GM23338 (cell line): ENCODE measurements around the gene ZDHHC1. TPM values are rescaled to one million over a fixed set of nuclear protein-coding genes. Genes with fewer than 3 reads are reported as not detected.
A peak's percentile ranks its signal among the peaks of the same experiment; 100 is the strongest.

Experiments used
- ATAC-seq: fragments of 200-7000 bp; cut with Tn5 transposase; 3 replicates; pipeline ENCODE4 v1.9.1; 2020
- DNase-seq: peaks from one replicate; pipeline ENCODE4 v3.0.0-alpha.2; 2015; ENCODE audit warnings: low spot score
- H2AFZ ChIP-seq: fragments of 200-600 bp; sonication (generic); 2 replicates; pipeline ENCODE4 v1.8.0; 2016; ENCODE audit warnings: antibody characterized with exemption, mild to moderate bottlenecking, moderate library complexity
- H3F3A ChIP-seq: fragments of 200-600 bp; sonication (generic); replicated peaks from 2 replicates; pipeline ENCODE4 v1.8.0; 2017; ENCODE audit warnings: antibody characterized with exemption, mixed run types, low read depth
- H3K27ac ChIP-seq: fragments of 200-600 bp; sonication (generic); 2 replicates; pipeline ENCODE4 v1.6.1; 2016; ENCODE audit warnings: low read depth
- H3K27me3 ChIP-seq: fragments of 200-600 bp; sonication (generic); 2 replicates; pipeline ENCODE4 v1.8.0; 2016; ENCODE audit warnings: mild to moderate bottlenecking, mixed run types, moderate library complexity; ENCODE audit not compliant: insufficient read depth
- H3K36me3 ChIP-seq: fragments of 200-600 bp; sonication (generic); 2 replicates; pipeline ENCODE4 v1.8.0; 2016; ENCODE audit warnings: mild to moderate bottlenecking; ENCODE audit not compliant: insufficient read depth
- H3K4me1 ChIP-seq: fragments of 200-600 bp; sonication (generic); 2 replicates; pipeline ENCODE4 v1.8.0; 2016; ENCODE audit warnings: mild to moderate bottlenecking, moderate library complexity; ENCODE audit not compliant: insufficient read depth
- H3K4me2 ChIP-seq: fragments of 200-600 bp; sonication (generic); 2 replicates; pipeline ENCODE4 v1.7.1; 2017; ENCODE audit warnings: mixed run types
- H3K4me3 ChIP-seq: fragments of 200-600 bp; sonication (generic); 2 replicates; pipeline ENCODE4 v1.6.1; 2016; ENCODE audit warnings: mixed run types
- H3K79me2 ChIP-seq: fragments of 200-600 bp; sonication (generic); replicated peaks from 2 replicates; pipeline ENCODE4 v1.8.0; 2017; ENCODE audit warnings: mild to moderate bottlenecking; ENCODE audit not compliant: insufficient read depth
- H3K9me2 ChIP-seq: fragments of 200-600 bp; sonication (generic); 2 replicates; pipeline ENCODE4 v1.8.0; 2017; ENCODE audit not compliant: insufficient read depth
- H4K20me1 ChIP-seq: fragments of 200-600 bp; sonication (generic); replicated peaks from 2 replicates; pipeline ENCODE4 v1.8.0; 2017; ENCODE audit warnings: mild to moderate bottlenecking; ENCODE audit not compliant: insufficient read depth
- H3K27ac Mint-ChIP-seq: 2 replicates; pipeline ENCODE4 v1.8.0; 2020; ENCODE audit warnings: inconsistent platforms, mild to moderate bottlenecking, moderate library complexity, mixed read lengths
- H3K27me3 Mint-ChIP-seq: 3 replicates; pipeline ENCODE4 v1.8.0; 2022; ENCODE audit warnings: low read depth, mild to moderate bottlenecking, moderate library complexity, mixed read lengths, inconsistent platforms; ENCODE audit not compliant: insufficient read depth, poor library complexity
- H3K36me3 Mint-ChIP-seq: 3 replicates; pipeline ENCODE4 v1.8.0; 2021; ENCODE audit warnings: low read depth, mild to moderate bottlenecking, inconsistent platforms, moderate library complexity, mixed read lengths
- H3K4me1 Mint-ChIP-seq: 3 replicates; pipeline ENCODE4 v1.8.0; 2020; ENCODE audit warnings: mild to moderate bottlenecking, inconsistent platforms, mixed read lengths
- H3K4me3 Mint-ChIP-seq: 3 replicates; pipeline ENCODE4 v1.8.0; 2021; ENCODE audit warnings: moderate library complexity, mild to moderate bottlenecking, inconsistent platforms, mixed read lengths
- H3K9me3 Mint-ChIP-seq: 3 replicates; pipeline ENCODE4 v1.8.0; 2020; ENCODE audit warnings: moderate library complexity, mild to moderate bottlenecking, inconsistent platforms, mixed read lengths
- JUNB ChIP-seq: IDR thresholded peaks from one replicate; pipeline ENCODE4 v1.6.1; 2016; ENCODE audit warnings: antibody characterized with exemption; ENCODE audit not compliant: unreplicated experiment
- NANOG ChIP-seq: IDR thresholded peaks from 2 replicates; pipeline ENCODE4 v1.6.1; 2016; ENCODE audit warnings: antibody characterized with exemption, borderline replicate concordance
- POLR2AphosphoS5 ChIP-seq: IDR thresholded peaks from 2 replicates; pipeline ENCODE4 v1.6.1; 2016; ENCODE audit warnings: antibody characterized with exemption, low read depth
- ZNF114 ChIP-seq: fragments of 250-450 bp; sonication (Bioruptor Pico); IDR thresholded peaks from 2 replicates; pipeline ENCODE4 v1.5.0; 2020; ENCODE audit warnings: mild to moderate bottlenecking, moderate library complexity
- ZNF331 ChIP-seq: fragments of 250-450 bp; sonication (Bioruptor Pico); IDR thresholded peaks from 2 replicates; pipeline ENCODE4 v1.5.0; 2020; ENCODE audit warnings: low read depth, mild to moderate bottlenecking, moderate library complexity
- polyA plus RNA-seq: library from polyadenylated mRNA; unstranded; fragments of >200 nt; fragmentation: Nextera tagmentation; extraction: Ambion mirVana; gene quantifications from 2 replicates; pipeline ENCODE4 v1.2.1, GENCODE V29; 2016
- total RNA-seq: library from RNA; depleted of rRNA; stranded (reverse); fragments of >200 nt; shearing (Covaris generic); gene quantifications from 2 replicates; pipeline ENCODE4 v1.2.3, GENCODE V29; 2014
- TF ChIP-seq, protein P1 (sequence below), 2 experiments: fragments of 200-600 bp in 1 of 2; sonication (generic) in 1 of 2; conservative IDR thresholded peaks; 2 replicates each; pipeline versions ENCODE4 v1.5.1 to v1.6.1; 2016 to 2017; ENCODE audit warnings: antibody characterized with exemption in 2 of 2, low read depth in 2 of 2, mild to moderate bottlenecking in 2 of 2, moderate library complexity in 1 of 2
- TF ChIP-seq, protein P2 (sequence below): IDR thresholded peaks from 2 replicates; pipeline ENCODE4 v1.6.1; 2016; ENCODE audit warnings: antibody characterized with exemption
- TF ChIP-seq, protein P3 (sequence below): fragments of 250-450 bp; sonication (Bioruptor Pico); IDR thresholded peaks from 2 replicates; pipeline ENCODE4 v1.5.0; 2020; ENCODE audit warnings: mild to moderate bottlenecking, moderate library complexity

Gene ZDHHC1
- total and polyA plus RNA-seq, 2 experiments from 2014 or later: 1.4 to 2.7 TPM

DNA sequence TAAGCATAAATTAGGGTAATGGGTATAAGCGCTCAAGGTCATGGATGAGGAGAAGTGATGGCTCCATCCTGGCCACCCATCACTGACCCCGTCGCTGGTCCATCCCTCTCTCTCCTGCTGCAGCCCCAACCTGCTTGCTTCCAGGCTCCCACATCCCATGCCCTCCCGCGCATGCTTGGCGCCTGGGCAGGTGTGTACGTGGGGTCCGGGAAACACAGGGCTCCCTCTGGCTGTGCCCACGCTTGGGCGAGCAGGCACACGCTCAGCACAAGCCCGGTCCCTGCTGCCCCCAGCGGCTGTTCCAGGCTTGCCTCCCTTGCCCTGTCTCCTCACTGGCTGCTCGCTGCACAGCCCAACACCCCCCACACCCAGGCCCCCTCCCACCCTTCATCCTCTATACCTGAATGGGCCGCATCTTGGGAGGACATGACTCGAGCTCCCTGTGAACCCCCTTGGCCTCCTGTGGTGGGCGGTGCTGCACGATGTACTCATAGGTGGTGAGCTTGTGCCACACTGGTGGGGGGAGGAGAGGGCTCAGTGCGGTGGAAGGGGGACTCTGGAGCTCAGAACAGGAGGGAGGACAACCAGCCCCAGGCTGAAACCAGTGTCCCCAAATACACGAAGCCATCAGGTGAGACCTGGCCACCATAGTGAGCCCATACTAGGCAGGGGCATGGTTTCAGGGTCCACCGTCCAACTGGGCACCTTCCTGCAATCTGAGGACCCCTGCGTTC, 18.3 kb downstream of the ZDHHC1 start:
- Histone ChIP-seq H3K36me3 (no peaks in the 10 kb centered on the region), H3K27ac (no peak overlapping the region), H3K4me2 (no peak overlapping the region), H3K4me3 (no peak overlapping the region), H3K79me2 (no peaks in the 10 kb centered on the region), H2AFZ (no peak overlapping the region), H3K9me2 (no peaks in the 10 kb centered on the region), H3K4me1 (peaks cover 29% of the 10 kb centered on the region), H3F3A (0 out of 2 replicates have a peak, but pooled peaks cover 10% of the 10 kb centered on the region), H3K27me3 (peaks cover 34% of the 10 kb centered on the region), H4K20me1 (no peaks in the 10 kb centered on the region)
- TF ChIP-seq, protein P1, sequence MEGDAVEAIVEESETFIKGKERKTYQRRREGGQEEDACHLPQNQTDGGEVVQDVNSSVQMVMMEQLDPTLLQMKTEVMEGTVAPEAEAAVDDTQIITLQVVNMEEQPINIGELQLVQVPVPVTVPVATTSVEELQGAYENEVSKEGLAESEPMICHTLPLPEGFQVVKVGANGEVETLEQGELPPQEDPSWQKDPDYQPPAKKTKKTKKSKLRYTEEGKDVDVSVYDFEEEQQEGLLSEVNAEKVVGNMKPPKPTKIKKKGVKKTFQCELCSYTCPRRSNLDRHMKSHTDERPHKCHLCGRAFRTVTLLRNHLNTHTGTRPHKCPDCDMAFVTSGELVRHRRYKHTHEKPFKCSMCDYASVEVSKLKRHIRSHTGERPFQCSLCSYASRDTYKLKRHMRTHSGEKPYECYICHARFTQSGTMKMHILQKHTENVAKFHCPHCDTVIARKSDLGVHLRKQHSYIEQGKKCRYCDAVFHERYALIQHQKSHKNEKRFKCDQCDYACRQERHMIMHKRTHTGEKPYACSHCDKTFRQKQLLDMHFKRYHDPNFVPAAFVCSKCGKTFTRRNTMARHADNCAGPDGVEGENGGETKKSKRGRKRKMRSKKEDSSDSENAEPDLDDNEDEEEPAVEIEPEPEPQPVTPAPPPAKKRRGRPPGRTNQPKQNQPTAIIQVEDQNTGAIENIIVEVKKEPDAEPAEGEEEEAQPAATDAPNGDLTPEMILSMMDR (conservative IDR thresholded peaks at IDR 0.05; ENCODE audit: low read depth in 2 of 2): peak in 1 of 2 experiments; percentile 29; a peak in 2 of 4 replicates
- TF ChIP-seq, protein P2, sequence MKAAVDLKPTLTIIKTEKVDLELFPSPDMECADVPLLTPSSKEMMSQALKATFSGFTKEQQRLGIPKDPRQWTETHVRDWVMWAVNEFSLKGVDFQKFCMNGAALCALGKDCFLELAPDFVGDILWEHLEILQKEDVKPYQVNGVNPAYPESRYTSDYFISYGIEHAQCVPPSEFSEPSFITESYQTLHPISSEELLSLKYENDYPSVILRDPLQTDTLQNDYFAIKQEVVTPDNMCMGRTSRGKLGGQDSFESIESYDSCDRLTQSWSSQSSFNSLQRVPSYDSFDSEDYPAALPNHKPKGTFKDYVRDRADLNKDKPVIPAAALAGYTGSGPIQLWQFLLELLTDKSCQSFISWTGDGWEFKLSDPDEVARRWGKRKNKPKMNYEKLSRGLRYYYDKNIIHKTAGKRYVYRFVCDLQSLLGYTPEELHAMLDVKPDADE: no peak
- no peak for TF ChIP-seq ZNF331
- H3K9me3 Mint-ChIP-seq: no peaks in the 10 kb centered on the region
- H3K4me3 Mint-ChIP-seq: no peak overlapping the region
- no peak overlapping the region for H3K27ac Mint-ChIP-seq
- DNase-seq (no peak), ATAC-seq (no peak)
- peaks cover 21% of the 10 kb centered on the region for H3K4me1 Mint-ChIP-seq
- peaks cover 41% of the 10 kb centered on the region for H3K27me3 Mint-ChIP-seq
- H3K36me3 Mint-ChIP-seq: no peaks in the 10 kb centered on the region; the same call in 2 of the 3 replicates

DNA sequence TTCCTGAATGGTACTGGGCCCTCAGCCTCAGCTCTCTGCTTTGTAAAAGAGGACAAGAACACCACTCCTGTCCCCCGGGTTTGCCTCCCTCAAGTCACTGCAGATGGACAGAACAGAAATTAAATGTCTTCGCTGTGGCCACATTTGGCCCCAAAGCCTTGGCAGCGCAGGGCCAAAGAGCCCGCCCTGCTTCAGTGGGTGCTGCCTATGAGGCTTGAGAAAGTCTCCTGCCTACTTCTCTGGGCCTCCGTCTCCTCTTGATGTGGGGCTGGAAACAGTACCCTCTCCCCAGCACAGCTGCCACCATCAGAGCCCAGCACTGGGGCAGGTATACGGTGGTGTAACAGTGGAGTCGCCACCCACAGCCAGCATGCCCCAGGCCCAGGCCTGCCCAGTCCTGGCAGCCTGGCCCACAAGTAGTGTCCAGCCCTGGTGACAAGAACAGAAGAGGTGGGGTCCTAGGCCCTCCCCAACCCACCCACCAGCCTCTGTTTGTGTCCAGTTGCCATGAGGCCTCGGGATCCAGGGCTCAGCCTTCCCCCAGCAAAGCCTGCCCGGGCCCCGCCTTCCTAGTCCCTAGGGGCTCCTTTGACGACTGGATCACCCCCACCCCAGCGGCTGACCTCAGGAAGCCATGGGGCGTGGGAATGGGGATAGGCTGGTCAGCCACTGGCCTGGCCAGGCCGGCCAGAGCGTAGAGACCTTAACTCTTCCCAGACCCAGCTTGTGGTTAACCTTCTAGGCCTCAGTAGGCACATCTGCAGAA, 19.1 kb downstream of the ZDHHC1 start:
- no peak for DNase-seq
- Histone ChIP-seq H3K79me2 (no peaks in the 10 kb centered on the region), H3K27ac (no peak overlapping the region), H3K27me3 (peaks cover 39% of the 10 kb centered on the region), H3F3A (0 out of 2 replicates have a peak, but pooled peaks cover 10% of the 10 kb centered on the region), H3K4me1 (peaks cover 34% of the 10 kb centered on the region), H2AFZ (0 out of 2 replicates have a peak overlapping the region, but pooled peaks have one; percentile 47), H3K4me3 (no peak overlapping the region), H3K36me3 (no peaks in the 10 kb centered on the region), H3K4me2 (peak overlapping the region; percentile 83), H3K9me2 (no peaks in the 10 kb centered on the region), H4K20me1 (no peaks in the 10 kb centered on the region)
- Mint-ChIP-seq H3K27me3 (peaks cover 49% of the 10 kb centered on the region), H3K36me3 (no peaks in the 10 kb centered on the region), H3K4me3 (no peak overlapping the region; the same call in 2 of the 3 replicates), H3K27ac (no peak overlapping the region), H3K9me3 (no peaks in the 10 kb centered on the region), H3K4me1 (peaks cover 21% of the 10 kb centered on the region)
- ATAC-seq: no peak
- no peak for TF ChIP-seq JUNB
- no peak for TF ChIP-seq NANOG
- TF ChIP-seq, protein P3, sequence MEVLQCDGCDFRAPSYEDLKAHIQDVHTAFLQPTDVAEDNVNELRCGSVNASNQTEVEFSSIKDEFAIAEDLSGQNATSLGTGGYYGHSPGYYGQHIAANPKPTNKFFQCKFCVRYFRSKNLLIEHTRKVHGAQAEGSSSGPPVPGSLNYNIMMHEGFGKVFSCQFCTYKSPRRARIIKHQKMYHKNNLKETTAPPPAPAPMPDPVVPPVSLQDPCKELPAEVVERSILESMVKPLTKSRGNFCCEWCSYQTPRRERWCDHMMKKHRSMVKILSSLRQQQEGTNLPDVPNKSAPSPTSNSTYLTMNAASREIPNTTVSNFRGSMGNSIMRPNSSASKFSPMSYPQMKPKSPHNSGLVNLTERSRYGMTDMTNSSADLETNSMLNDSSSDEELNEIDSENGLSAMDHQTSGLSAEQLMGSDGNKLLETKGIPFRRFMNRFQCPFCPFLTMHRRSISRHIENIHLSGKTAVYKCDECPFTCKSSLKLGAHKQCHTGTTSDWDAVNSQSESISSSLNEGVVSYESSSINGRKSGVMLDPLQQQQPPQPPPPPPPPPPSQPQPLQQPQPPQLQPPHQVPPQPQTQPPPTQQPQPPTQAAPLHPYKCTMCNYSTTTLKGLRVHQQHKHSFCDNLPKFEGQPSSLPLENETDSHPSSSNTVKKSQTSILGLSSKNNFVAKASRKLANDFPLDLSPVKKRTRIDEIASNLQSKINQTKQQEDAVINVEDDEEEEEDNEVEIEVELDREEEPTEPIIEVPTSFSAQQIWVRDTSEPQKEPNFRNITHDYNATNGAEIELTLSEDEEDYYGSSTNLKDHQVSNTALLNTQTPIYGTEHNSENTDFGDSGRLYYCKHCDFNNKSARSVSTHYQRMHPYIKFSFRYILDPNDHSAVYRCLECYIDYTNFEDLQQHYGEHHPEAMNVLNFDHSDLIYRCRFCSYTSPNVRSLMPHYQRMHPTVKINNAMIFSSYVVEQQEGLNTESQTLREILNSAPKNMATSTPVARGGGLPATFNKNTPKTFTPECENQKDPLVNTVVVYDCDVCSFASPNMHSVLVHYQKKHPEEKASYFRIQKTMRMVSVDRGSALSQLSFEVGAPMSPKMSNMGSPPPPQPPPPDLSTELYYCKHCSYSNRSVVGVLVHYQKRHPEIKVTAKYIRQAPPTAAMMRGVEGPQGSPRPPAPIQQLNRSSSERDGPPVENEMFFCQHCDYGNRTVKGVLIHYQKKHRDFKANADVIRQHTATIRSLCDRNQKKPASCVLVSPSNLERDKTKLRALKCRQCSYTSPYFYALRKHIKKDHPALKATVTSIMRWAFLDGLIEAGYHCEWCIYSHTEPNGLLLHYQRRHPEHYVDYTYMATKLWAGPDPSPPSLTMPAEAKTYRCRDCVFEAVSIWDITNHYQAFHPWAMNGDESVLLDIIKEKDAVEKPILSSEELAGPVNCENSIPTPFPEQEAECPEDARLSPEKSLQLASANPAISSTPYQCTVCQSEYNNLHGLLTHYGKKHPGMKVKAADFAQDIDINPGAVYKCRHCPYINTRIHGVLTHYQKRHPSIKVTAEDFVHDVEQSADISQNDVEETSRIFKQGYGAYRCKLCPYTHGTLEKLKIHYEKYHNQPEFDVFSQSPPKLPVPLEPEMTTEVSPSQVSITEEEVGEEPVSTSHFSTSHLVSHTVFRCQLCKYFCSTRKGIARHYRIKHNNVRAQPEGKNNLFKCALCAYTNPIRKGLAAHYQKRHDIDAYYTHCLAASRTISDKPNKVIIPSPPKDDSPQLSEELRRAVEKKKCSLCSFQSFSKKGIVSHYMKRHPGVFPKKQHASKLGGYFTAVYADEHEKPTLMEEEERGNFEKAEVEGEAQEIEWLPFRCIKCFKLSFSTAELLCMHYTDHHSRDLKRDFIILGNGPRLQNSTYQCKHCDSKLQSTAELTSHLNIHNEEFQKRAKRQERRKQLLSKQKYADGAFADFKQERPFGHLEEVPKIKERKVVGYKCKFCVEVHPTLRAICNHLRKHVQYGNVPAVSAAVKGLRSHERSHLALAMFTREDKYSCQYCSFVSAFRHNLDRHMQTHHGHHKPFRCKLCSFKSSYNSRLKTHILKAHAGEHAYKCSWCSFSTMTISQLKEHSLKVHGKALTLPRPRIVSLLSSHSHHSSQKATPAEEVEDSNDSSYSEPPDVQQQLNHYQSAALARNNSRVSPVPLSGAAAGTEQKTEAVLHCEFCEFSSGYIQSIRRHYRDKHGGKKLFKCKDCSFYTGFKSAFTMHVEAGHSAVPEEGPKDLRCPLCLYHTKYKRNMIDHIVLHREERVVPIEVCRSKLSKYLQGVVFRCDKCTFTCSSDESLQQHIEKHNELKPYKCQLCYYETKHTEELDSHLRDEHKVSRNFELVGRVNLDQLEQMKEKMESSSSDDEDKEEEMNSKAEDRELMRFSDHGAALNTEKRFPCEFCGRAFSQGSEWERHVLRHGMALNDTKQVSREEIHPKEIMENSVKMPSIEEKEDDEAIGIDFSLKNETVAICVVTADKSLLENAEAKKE: no peak
- TF ChIP-seq POLR2AphosphoS5: no peak
- no peak for TF ChIP-seq ZNF114
- TF ChIP-seq, protein P1 (conservative IDR thresholded peaks at IDR 0.05; ENCODE audit: low read depth in 2 of 2): no peak
